H9 (cell line): ENCODE results near the gene SPEF2. TPM values are rescaled to one million over a fixed set of nuclear protein-coding genes. Genes with fewer than 3 reads are reported as not detected.

Source experiments
- DNase-seq: peaks from one replicate; pipeline ENCODE4 v3.0.0-alpha.2; 2017
- H2AFZ ChIP-seq: one replicate; pipeline ENCODE4 v1.6.1; 2013; ENCODE audit warnings: mild to moderate bottlenecking, low read length, control low read depth, moderate library complexity
- H2AK5ac ChIP-seq: 2 replicates; pipeline ENCODE4 v1.6.1; 2013; ENCODE audit warnings: low read length, control low read depth, mixed read lengths; ENCODE audit not compliant: insufficient read length
- H2BK120ac ChIP-seq: one replicate; pipeline ENCODE4 v1.6.1; 2013; ENCODE audit warnings: low read depth, mild to moderate bottlenecking, low read length, control low read depth, inconsistent platforms; ENCODE audit not compliant: poor library complexity, severe bottlenecking
- H2BK12ac ChIP-seq: 2 replicates; pipeline ENCODE4 v1.6.1; 2013; ENCODE audit warnings: low read length, control low read depth, mixed read lengths, low read depth; ENCODE audit not compliant: insufficient read length
- H2BK15ac ChIP-seq: 2 replicates; pipeline ENCODE4 v1.6.1; 2013; ENCODE audit warnings: low read depth, low read length, control low read depth
- H2BK20ac ChIP-seq: one replicate; pipeline ENCODE4 v1.6.1; 2013; ENCODE audit warnings: low read depth, mild to moderate bottlenecking, low read length, control low read depth, inconsistent platforms; ENCODE audit not compliant: poor library complexity, severe bottlenecking
- H2BK5ac ChIP-seq: 2 replicates; pipeline ENCODE4 v1.6.1; 2013; ENCODE audit warnings: low read length, control low read depth, mixed read lengths; ENCODE audit not compliant: insufficient read length
- H3K14ac ChIP-seq: 2 replicates; pipeline ENCODE4 v1.6.1; 2013; ENCODE audit warnings: low read length, control low read depth; ENCODE audit not compliant: insufficient read depth
- H3K18ac ChIP-seq: 2 replicates; pipeline ENCODE4 v1.6.1; 2013; ENCODE audit warnings: low read depth, mild to moderate bottlenecking, mixed read lengths, low read length, control low read depth; ENCODE audit not compliant: insufficient read length
- H3K23ac ChIP-seq: 2 replicates; pipeline ENCODE4 v1.6.1; 2013; ENCODE audit warnings: low read length, control low read depth, mixed read lengths, low read depth; ENCODE audit not compliant: insufficient read length
- H3K23me2 ChIP-seq: 2 replicates; pipeline ENCODE4 v1.6.1; 2013; ENCODE audit warnings: low read depth, mild to moderate bottlenecking, mixed read lengths, low read length, control low read depth; ENCODE audit not compliant: insufficient read length, poor library complexity, severe bottlenecking
- H3K27ac ChIP-seq: 2 replicates; pipeline ENCODE4 v1.5.1; 2013; ENCODE audit warnings: low read length, control low read depth, mixed read lengths, low read depth; ENCODE audit not compliant: insufficient read length
- H3K27me3 ChIP-seq: 2 replicates; pipeline ENCODE4 v1.6.1; 2013; ENCODE audit warnings: low read length, control low read depth, inconsistent platforms; ENCODE audit not compliant: insufficient read depth
- H3K4ac ChIP-seq: 2 replicates; pipeline ENCODE4 v1.6.1; 2013; ENCODE audit warnings: low read depth, mild to moderate bottlenecking, control low read depth, inconsistent platforms, low read length, moderate library complexity
- H3K4me1 ChIP-seq: 2 replicates; pipeline ENCODE4 v1.6.1; 2013; ENCODE audit warnings: low read length, control low read depth, inconsistent platforms; ENCODE audit not compliant: insufficient read depth
- H3K4me2 ChIP-seq: 2 replicates; pipeline ENCODE4 v1.6.1; 2013; ENCODE audit warnings: low read length, control low read depth, mixed read lengths; ENCODE audit not compliant: insufficient read length, insufficient read depth
- H3K56ac ChIP-seq: 2 replicates; pipeline ENCODE4 v1.6.1; 2013; ENCODE audit warnings: low read depth, mild to moderate bottlenecking, mixed read lengths, low read length, control low read depth; ENCODE audit not compliant: insufficient read length
- H3K79me1 ChIP-seq: 2 replicates; pipeline ENCODE4 v1.6.1; 2013; ENCODE audit warnings: low read depth, mild to moderate bottlenecking, moderate library complexity, low read length, control low read depth, inconsistent platforms; ENCODE audit not compliant: insufficient read depth, poor library complexity, severe bottlenecking
- H3K79me2 ChIP-seq: 2 replicates; pipeline ENCODE4 v1.6.1; 2013; ENCODE audit warnings: low read length, control low read depth, inconsistent platforms; ENCODE audit not compliant: insufficient read depth
- H3K9ac ChIP-seq: 2 replicates; pipeline ENCODE4 v1.6.1; 2013; ENCODE audit warnings: low read length, control low read depth, mixed read lengths; ENCODE audit not compliant: insufficient read length; ENCODE audit errors: extremely low read depth
- H3K9me3 ChIP-seq: one replicate; pipeline ENCODE4 v1.6.1; 2013; ENCODE audit warnings: low read depth, low read length, inconsistent platforms; ENCODE audit not compliant: control insufficient read depth
- H3T11ph ChIP-seq: one replicate; pipeline ENCODE4 v1.6.1; 2013; ENCODE audit warnings: mild to moderate bottlenecking, low read length, control low read depth, inconsistent platforms
- H4K20me1 ChIP-seq: one replicate; pipeline ENCODE4 v1.6.1; 2013; ENCODE audit not compliant: control insufficient read depth, insufficient read length, insufficient read depth
- H4K5ac ChIP-seq: 2 replicates; pipeline ENCODE4 v1.6.1; 2013; ENCODE audit warnings: low read depth, mild to moderate bottlenecking, mixed read lengths, low read length, control low read depth; ENCODE audit not compliant: insufficient read length
- H4K8ac ChIP-seq: replicated peaks from 2 replicates; pipeline ENCODE4 v1.6.1; 2013; ENCODE audit warnings: low read length, control low read depth, mixed read lengths, low read depth; ENCODE audit not compliant: insufficient read length
- H4K91ac ChIP-seq: 2 replicates; pipeline ENCODE4 v1.6.1; 2013; ENCODE audit warnings: low read depth, mild to moderate bottlenecking, moderate library complexity, mixed read lengths, low read length, control low read depth; ENCODE audit not compliant: insufficient read length
- H3K27ac Mint-ChIP-seq, 3 experiments: 2 replicates in 2 of 3; 3 replicates in 1 of 3; pipeline ENCODE4 v1.8.0; 2020 to 2021; ENCODE audit warnings: mixed read lengths in 3 of 3, mild to moderate bottlenecking in 1 of 3, moderate library complexity in 1 of 3
- H3K27me3 Mint-ChIP-seq: 2 replicates; pipeline ENCODE4 v1.8.0; 2021; ENCODE audit warnings: low read depth, mild to moderate bottlenecking, moderate library complexity, mixed read lengths
- H3K36me3 Mint-ChIP-seq, 3 experiments: 2 replicates in 2 of 3; 3 replicates in 1 of 3; pipeline ENCODE4 v1.8.0; 2020 to 2021; ENCODE audit warnings: low read depth in 3 of 3, mixed read lengths in 3 of 3; ENCODE audit not compliant: insufficient read depth in 1 of 3
- H3K4me1 Mint-ChIP-seq, 2 experiments: 2 replicates each; pipeline ENCODE4 v1.8.0; 2020; ENCODE audit warnings: mixed read lengths in 2 of 2
- H3K4me3 Mint-ChIP-seq, 2 experiments: 2 replicates in 1 of 2; 3 replicates in 1 of 2; pipeline ENCODE4 v1.8.0; 2020 to 2021; ENCODE audit warnings: mild to moderate bottlenecking in 2 of 2, mixed read lengths in 2 of 2, moderate library complexity in 1 of 2
- H3K9me3 Mint-ChIP-seq, 2 experiments: 2 replicates in 1 of 2; 3 replicates in 1 of 2; pipeline ENCODE4 v1.8.0; 2020; ENCODE audit warnings: mild to moderate bottlenecking in 2 of 2, mixed read lengths in 2 of 2, moderate library complexity in 1 of 2
- CTCF ChIP-seq: fragments of 200-600 bp; sonication (generic); conservative IDR thresholded peaks from 3 replicates; pipeline ENCODE4 v1.8.0; 2021; ENCODE audit warnings: antibody characterized with exemption, mild to moderate bottlenecking
- WGBS: extraction: QIAGEN DNeasy Blood & Tissue Kit; methylation state at CpG from one replicate; pipeline ENCODE4 v1.1.7; 2013; ENCODE audit warnings: missing lambda C conversion rate, low lambda C conversion rate, mixed read lengths; ENCODE audit not compliant: insufficient read length; ENCODE audit errors: extremely low coverage; 5-methylcytosine and 5-hydroxymethylcytosine counted together
- total RNA-seq: library from RNA; stranded (reverse); gene quantifications from 2 replicates; pipeline ENCODE4 v1.2.1, GENCODE V29; 2021

The SPEF2 gene
- total RNA-seq, 1 experiment from 2014 or later = 1.0 TPM

DNA sequence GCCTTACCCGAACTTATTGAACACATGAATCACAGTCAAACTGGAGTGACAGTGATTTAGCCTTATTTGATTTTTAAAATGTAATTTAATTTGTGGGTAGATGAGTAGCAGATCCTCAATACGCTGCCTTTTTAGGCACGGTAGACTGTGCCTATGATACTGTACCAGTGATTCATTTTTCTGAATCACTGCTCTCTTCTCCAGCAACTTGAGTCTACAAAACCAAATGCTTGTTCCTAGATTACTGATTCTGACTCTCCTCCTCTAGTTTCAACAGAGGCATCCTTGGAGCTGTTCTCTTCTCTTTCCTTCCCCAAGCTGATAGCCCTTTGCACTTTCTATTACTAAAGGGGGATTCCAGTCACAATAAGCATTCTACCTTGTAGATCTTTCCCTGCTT is 144.7 kb downstream of the SPEF2 start:
- no peak overlapping the region for H2BK15ac ChIP-seq
- no peak overlapping the region for H2BK5ac ChIP-seq
- peaks cover 94% of the 10 kb centered on the region for H3K27me3 Mint-ChIP-seq
- no peak overlapping the region for H4K8ac ChIP-seq
- no peak overlapping the region for H2BK20ac ChIP-seq
- H3K36me3 Mint-ChIP-seq = no peaks in the 10 kb centered on the region
- H3K4me3 Mint-ChIP-seq = no peak overlapping the region
- H3K4me2 ChIP-seq = no peak overlapping the region
- H3K4me1 Mint-ChIP-seq = no peaks in the 10 kb centered on the region
- no peaks in the 10 kb centered on the region; the same call in 1 of the 2 replicates for H3K4me1 ChIP-seq
- no peaks in the 10 kb centered on the region for H3K79me2 ChIP-seq
- no peak overlapping the region for H4K91ac ChIP-seq
- H2BK12ac ChIP-seq = no peak overlapping the region
- no peak overlapping the region for H2AFZ ChIP-seq
- H3T11ph ChIP-seq = no peak overlapping the region
- H3K27ac ChIP-seq = no peak overlapping the region
- H3K4ac ChIP-seq = no peak overlapping the region
- no peak overlapping the region for H3K9ac ChIP-seq
- no peaks in the 10 kb centered on the region for H3K79me1 ChIP-seq
- no peak overlapping the region for H3K18ac ChIP-seq
- no peak overlapping the region for H3K27ac Mint-ChIP-seq
- no peaks in the 10 kb centered on the region for H3K23me2 ChIP-seq
- H3K9me3 Mint-ChIP-seq = no peaks in the 10 kb centered on the region
- H3K56ac ChIP-seq = no peak overlapping the region
- no CpG with 5 or more reads among the region's 3 CpGs for WGBS
- no peak overlapping the region for H4K5ac ChIP-seq
- H3K9me3 ChIP-seq = no peaks in the 10 kb centered on the region
- H2AK5ac ChIP-seq = no peak overlapping the region
- H2BK120ac ChIP-seq = no peak overlapping the region
- H3K27me3 ChIP-seq = peaks cover 8% of the 10 kb centered on the region; the same call in 1 of the 2 replicates
- no peak for TF ChIP-seq CTCF
- no peaks in the 10 kb centered on the region for H4K20me1 ChIP-seq
- no peak overlapping the region for H3K23ac ChIP-seq
- no peak for DNase-seq
- H3K14ac ChIP-seq = no peak overlapping the region
